ENCODE measurements around the gene LMAN1L.

The LMAN1L gene

GRCh38 chr15:74841891-74842373 is 29.3 kb downstream of the LMAN1L start:
- peak overlapping the region; percentile 86 for H3K4me3 ChIP-seq (ENCODE audit: low read depth, low read length)
- TF ChIP-seq CTCF (IDR thresholded peaks at IDR 0.05; ENCODE audit: low read depth, low read length, missing control alignments) = no peak

GRCh38 chr15:74842581-74843444 is 30.2 kb downstream of the LMAN1L start, which contains the start of gene ULK3:
TSS of gene ULK3 (minus strand) at chr15:74843156. CDS start at chr15:74843105, 51 bp downstream.
- H3K4me3 ChIP-seq (ENCODE audit: low read depth, low read length) = peak within 1 kb of the TSS; percentile 86
- TF ChIP-seq CTCF (IDR thresholded peaks at IDR 0.05; ENCODE audit: low read depth, low read length, missing control alignments) = peak; percentile 57
- DNase-seq (ENCODE audit: low read depth) = peak; percentile 48

More at GRCh38 chr15:74841891-74842373, 29.3 kb downstream of the LMAN1L start:
- no peak for DNase-seq (ENCODE audit: low read depth)

GRCh38 chr15:74843445-74843828 is 30.8 kb downstream of the LMAN1L start:
- peak overlapping the region; percentile 53 for H3K4me3 ChIP-seq (ENCODE audit: low read depth, low read length)
- no peak for TF ChIP-seq CTCF (IDR thresholded peaks at IDR 0.05; ENCODE audit: low read depth, low read length, missing control alignments)

GRCh38 chr15:74843891-74844299 is 31.3 kb downstream of the LMAN1L start:
- no peak for TF ChIP-seq CTCF (IDR thresholded peaks at IDR 0.05; ENCODE audit: low read depth, low read length, missing control alignments)
- H3K4me3 ChIP-seq (ENCODE audit: low read depth, low read length) = no peak overlapping the region; the same call in 1 of the 2 replicates
- no peak for DNase-seq (ENCODE audit: low read depth)

More at GRCh38 chr15:74843445-74843828, 30.8 kb downstream of the LMAN1L start:
- DNase-seq (ENCODE audit: low read depth) = no peak

GRCh38 chr15:74844319-74845207 is 31.9 kb downstream of the LMAN1L start:
- DNase-seq (ENCODE audit: low read depth) = no peak
- TF ChIP-seq CTCF (IDR thresholded peaks at IDR 0.05; ENCODE audit: low read depth, low read length, missing control alignments) = no peak
- H3K4me3 ChIP-seq (ENCODE audit: low read depth, low read length) = no peak overlapping the region

- H3K4me3 ChIP-seq (ENCODE audit: low read depth, low read length) = no peak overlapping the region
- TF ChIP-seq CTCF (IDR thresholded peaks at IDR 0.05; ENCODE audit: low read depth, low read length, missing control alignments) = no peak
- DNase-seq (ENCODE audit: low read depth) = no peak
These were observed 32.6 kb downstream of the LMAN1L start for GRCh38 chr15:74845208-74845568.
